Measurements from ENCODE around the gene RBM5.
"Not testable (repeated sequence)": the region's sequence is repeated elsewhere in the genome, so short reads cannot be mapped to it uniquely, and the experiment has no call there.

RBM5 gene

GRCh38 chr3:50088725-50089608, at the start of gene RBM5:
Gene RBM5, plus strand, starts transcription at chr3:50088919. Its CDS starts 1,516 bp downstream, at chr3:50090435.
- peak; percentile 94 for DNase-seq

- no peak for DNase-seq
These were observed 43.7 kb upstream of the RBM5 start for GRCh38 chr3:50044976-50045375.

- DNase-seq: no peak
These were observed 41.3 kb upstream of the RBM5 start for GRCh38 chr3:50047426-50047825.

- no peak for DNase-seq
These were observed 38.4 kb upstream of the RBM5 start for GRCh38 chr3:50050361-50050760.

- DNase-seq: no peak
These were observed 31.0 kb upstream of the RBM5 start for GRCh38 chr3:50057756-50058155.

GRCh38 chr3:50068134-50068533, 20.6 kb upstream of the RBM5 start:
- DNase-seq: no peak

GRCh38 chr3:50078091-50078490, 10.6 kb upstream of the RBM5 start:
- no peak for DNase-seq

- DNase-seq: peak; percentile 11
These were observed 10.1 kb upstream of the RBM5 start for GRCh38 chr3:50078622-50079021.

GRCh38 chr3:50084951-50085350, 3.8 kb upstream of the RBM5 start:
- DNase-seq: not testable (repeated sequence)

GRCh38 chr3:50089609-50089945, 858 bp downstream of the RBM5 start:
- no peak for DNase-seq

GRCh38 chr3:50090984-50091383, 2.3 kb downstream of the RBM5 start:
- DNase-seq: no peak

GRCh38 chr3:50095352-50095998, 6.8 kb downstream of the RBM5 start:
- DNase-seq: no peak

GRCh38 chr3:50100386-50100785, 11.7 kb downstream of the RBM5 start:
- no peak for DNase-seq

GRCh38 chr3:50100956-50101845, 12.5 kb downstream of the RBM5 start:
- DNase-seq: no peak

- no peak for DNase-seq
These were observed 13.8 kb downstream of the RBM5 start for GRCh38 chr3:50102558-50102957.

GRCh38 chr3:50111757-50112156, 23.0 kb downstream of the RBM5 start:
- no peak for DNase-seq

GRCh38 chr3:50112462-50112861, 23.7 kb downstream of the RBM5 start:
- DNase-seq: no peak

- no peak for DNase-seq
These were observed 28.4 kb downstream of the RBM5 start for GRCh38 chr3:50117120-50117519.

GRCh38 chr3:50118237-50118636, 29.5 kb downstream of the RBM5 start:
- DNase-seq: no peak

- DNase-seq: no peak
These were observed 31.1 kb downstream of the RBM5 start for GRCh38 chr3:50119786-50120185.

GRCh38 chr3:50120364-50121071, 31.8 kb downstream of the RBM5 start:
- DNase-seq: no peak

All from inflammatory macrophage treated with lipopolysaccharide for 4 hours (primary cell).